A673 (cell line): ENCODE measurements around the gene SEC14L6. TPM values are rescaled to one million over a fixed set of nuclear protein-coding genes. Genes with fewer than 3 reads are reported as not detected.

Source experiments
- BruUV-seq: library from RNA; stranded (reverse); fragments of 400-500 nt; replicated peaks from 2 replicates; lab custom pipeline; 2021; lab: Mats Ljungman, UMichigan
- CTCF ChIA-PET: fragments of 300-600 bp; sonication (Branson Sonifier 250); formaldehyde crosslinking; loops from one replicate; lab custom pipeline; 2022; ENCODE audit warnings: antibody characterized with exemption; lab: Charles Lee
- POLR2A ChIA-PET: fragments of 300-600 bp; sonication (Branson Sonifier 250); formaldehyde crosslinking; loops from one replicate; lab custom pipeline; 2022; ENCODE audit warnings: antibody characterized with exemption; ENCODE audit not compliant: low non-redundant PET; lab: Charles Lee
- DNase-seq: peaks from one replicate; pipeline ENCODE4 v3.0.0-alpha.2; 2015; ENCODE audit warnings: low spot score
- H3K27ac ChIP-seq: fragments of 200-600 bp; sonication (generic); 2 replicates; pipeline ENCODE4 v1.5.1; 2016; ENCODE audit warnings: mixed run types, low read depth, mild to moderate bottlenecking, mixed read lengths, antibody characterized with exemption, low read length; ENCODE audit not compliant: poor library complexity, severe bottlenecking
- H3K27me3 ChIP-seq: fragments of 200-600 bp; sonication (generic); replicated peaks from 2 replicates; pipeline ENCODE4 v1.6.1; 2017; ENCODE audit warnings: mixed run types, low read depth, mild to moderate bottlenecking, mixed read lengths, antibody characterized with exemption, low read length; ENCODE audit not compliant: insufficient read depth, poor library complexity
- H3K36me3 ChIP-seq: fragments of 200-600 bp; sonication (generic); 2 replicates; pipeline ENCODE4 v1.6.1; 2016; ENCODE audit warnings: mixed run types, mild to moderate bottlenecking, mixed read lengths, antibody characterized with exemption, low read length; ENCODE audit not compliant: insufficient read depth, poor library complexity, severe bottlenecking
- H3K4me1 ChIP-seq: fragments of 200-600 bp; sonication (generic); 2 replicates; pipeline ENCODE4 v1.6.1; 2017; ENCODE audit warnings: mixed run types, mild to moderate bottlenecking, mixed read lengths, antibody characterized with exemption, low read length; ENCODE audit not compliant: insufficient read depth, poor library complexity, severe bottlenecking
- H3K4me3 ChIP-seq: fragments of 200-600 bp; sonication (generic); 2 replicates; pipeline ENCODE4 v1.5.1; 2016; ENCODE audit warnings: low read depth, mixed run types, mild to moderate bottlenecking, mixed read lengths, low read length; ENCODE audit not compliant: poor library complexity, severe bottlenecking
- H3K9me3 ChIP-seq: fragments of 200-600 bp; sonication (generic); 2 replicates; pipeline ENCODE4 v1.6.1; 2016; ENCODE audit warnings: mixed run types, low read depth, mild to moderate bottlenecking, mixed read lengths, antibody characterized with exemption, low read length; ENCODE audit not compliant: poor library complexity, severe bottlenecking
- EZH2 ChIP-seq: fragments of 200-600 bp; sonication (generic); IDR thresholded peaks from 2 replicates; pipeline ENCODE4 v1.6.1; 2017; ENCODE audit warnings: borderline replicate concordance, low read depth, mild to moderate bottlenecking, mixed read lengths, antibody characterized with exemption, low read length; ENCODE audit not compliant: poor library complexity, severe bottlenecking
- intact Hi-C: fragments of 100-400 bp; cut with micrococcal nuclease; formaldehyde crosslinking; loops from one replicate; pipeline ENCODE4 v1.10.0; 2022; ENCODE audit not compliant: unreplicated experiment
- total RNA-seq: library from RNA; stranded (reverse); gene quantifications from 2 replicates; pipeline ENCODE4 v1.2.3, GENCODE V29; 2021
- TF ChIP-seq, protein P1 (sequence below): fragments of 300-800, 200-600 bp; sonication (generic); conservative IDR thresholded peaks from 2 replicates; pipeline ENCODE4 v1.5.1; 2017; ENCODE audit warnings: low read depth, mild to moderate bottlenecking, antibody characterized with exemption, low read length, moderate library complexity, mixed read lengths

SEC14L6 gene
- total RNA-seq, 1 experiment from 2014 or later, result not detected

DNA sequence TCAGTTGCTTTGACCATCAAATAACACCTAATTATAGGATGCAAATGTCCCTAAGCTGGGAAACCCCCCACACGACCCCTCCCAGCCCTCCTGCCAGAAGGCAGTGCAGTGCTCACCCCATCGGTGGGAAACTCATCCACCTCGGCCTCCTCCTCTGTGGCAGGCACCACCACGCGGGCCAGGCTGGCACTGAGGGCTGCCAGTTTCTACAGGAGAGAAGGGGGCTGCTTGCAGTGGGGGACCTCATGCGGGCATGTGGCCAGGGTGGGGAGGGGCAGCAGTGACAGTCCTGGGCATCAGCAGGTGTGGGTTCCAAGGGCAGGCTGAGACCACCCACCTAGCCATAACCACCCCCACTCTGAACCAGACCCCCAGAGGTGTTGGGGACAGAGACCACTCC, 34.4 kb upstream of the SEC14L6 start:
- no peaks in the 10 kb centered on the region for H3K27me3 ChIP-seq
- intact Hi-C loops, result no loop called here
- no TSS peak for BruUV-seq
- H3K4me3 ChIP-seq, result no peak overlapping the region
- POLR2A ChIA-PET, result no interaction called here
- no peak for DNase-seq
- CTCF ChIA-PET, result no interaction called here
- H3K27ac ChIP-seq, result no peak overlapping the region
- no peaks in the 10 kb centered on the region for H3K9me3 ChIP-seq
- no peaks in the 10 kb centered on the region for H3K4me1 ChIP-seq
- TF ChIP-seq, protein P1, sequence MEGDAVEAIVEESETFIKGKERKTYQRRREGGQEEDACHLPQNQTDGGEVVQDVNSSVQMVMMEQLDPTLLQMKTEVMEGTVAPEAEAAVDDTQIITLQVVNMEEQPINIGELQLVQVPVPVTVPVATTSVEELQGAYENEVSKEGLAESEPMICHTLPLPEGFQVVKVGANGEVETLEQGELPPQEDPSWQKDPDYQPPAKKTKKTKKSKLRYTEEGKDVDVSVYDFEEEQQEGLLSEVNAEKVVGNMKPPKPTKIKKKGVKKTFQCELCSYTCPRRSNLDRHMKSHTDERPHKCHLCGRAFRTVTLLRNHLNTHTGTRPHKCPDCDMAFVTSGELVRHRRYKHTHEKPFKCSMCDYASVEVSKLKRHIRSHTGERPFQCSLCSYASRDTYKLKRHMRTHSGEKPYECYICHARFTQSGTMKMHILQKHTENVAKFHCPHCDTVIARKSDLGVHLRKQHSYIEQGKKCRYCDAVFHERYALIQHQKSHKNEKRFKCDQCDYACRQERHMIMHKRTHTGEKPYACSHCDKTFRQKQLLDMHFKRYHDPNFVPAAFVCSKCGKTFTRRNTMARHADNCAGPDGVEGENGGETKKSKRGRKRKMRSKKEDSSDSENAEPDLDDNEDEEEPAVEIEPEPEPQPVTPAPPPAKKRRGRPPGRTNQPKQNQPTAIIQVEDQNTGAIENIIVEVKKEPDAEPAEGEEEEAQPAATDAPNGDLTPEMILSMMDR, result no peak
- TF ChIP-seq EZH2, result no peak
- peaks cover 96% of the 10 kb centered on the region for H3K36me3 ChIP-seq

DNA sequence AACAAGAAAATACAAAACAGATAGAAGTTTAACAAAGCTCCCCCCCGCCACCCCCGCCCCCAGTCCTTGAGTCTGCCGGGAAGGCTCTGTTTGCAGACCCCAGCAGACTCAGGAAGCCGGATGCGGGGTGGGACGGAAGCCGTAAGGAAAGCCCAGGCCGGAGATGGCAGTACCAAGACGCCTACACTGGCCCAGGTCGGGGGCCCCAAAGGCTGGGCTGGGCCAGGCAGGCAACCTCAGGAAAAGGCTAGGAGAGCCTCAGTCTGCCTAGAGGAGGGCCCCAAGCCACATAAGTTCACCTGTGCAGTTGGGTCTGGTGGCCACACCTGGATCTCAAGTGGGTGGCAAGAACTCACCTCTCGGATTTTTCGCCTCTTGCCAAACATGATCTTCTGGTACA, 31.9 kb upstream of the SEC14L6 start:
- BruUV-seq, result no TSS peak
- TF ChIP-seq EZH2, result no peak
- TF ChIP-seq, protein P1, result no peak
- no peaks in the 10 kb centered on the region for H3K9me3 ChIP-seq
- DNase-seq, result no peak
- ChIA-PET CTCF (interaction anchor here (0.6 kb wide), 1 partner anchor 38 kb away, joined by 5 read pairs; no protein-coding TSS in a partner anchor), POLR2A (no interaction called here)
- intact Hi-C loops, result no loop called here
- no peak overlapping the region for H3K4me3 ChIP-seq
- no peaks in the 10 kb centered on the region for H3K27me3 ChIP-seq
- H3K27ac ChIP-seq, result no peak overlapping the region
- peaks cover 73% of the 10 kb centered on the region for H3K36me3 ChIP-seq
- H3K4me1 ChIP-seq, result no peaks in the 10 kb centered on the region

DNA sequence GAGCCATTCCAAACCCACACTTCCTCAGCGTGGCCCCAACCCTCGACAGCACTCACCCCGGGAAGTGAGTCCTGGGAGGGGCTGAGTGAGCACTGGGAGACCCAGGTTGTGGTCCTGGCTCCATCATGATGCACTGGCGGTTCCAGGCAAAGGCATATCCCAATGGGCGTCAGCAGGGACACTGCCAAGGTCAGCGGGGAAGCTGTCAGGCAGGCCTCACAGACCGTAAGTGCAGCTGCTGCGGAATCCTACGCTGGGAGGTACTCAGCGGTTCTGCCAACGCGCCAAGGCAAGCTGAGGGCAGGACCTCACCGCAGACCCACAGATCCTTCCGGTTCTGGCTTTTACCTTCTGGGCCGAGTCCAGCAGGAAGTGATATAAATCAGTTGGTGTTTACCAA, 29.3 kb upstream of the SEC14L6 start:
- TF ChIP-seq, protein P1, result no peak
- TF ChIP-seq EZH2, result no peak
- Histone ChIP-seq H3K36me3 (peaks cover 47% of the 10 kb centered on the region), H3K27me3 (no peaks in the 10 kb centered on the region), H3K4me1 (no peaks in the 10 kb centered on the region), H3K27ac (no peak overlapping the region), H3K4me3 (no peak overlapping the region), H3K9me3 (no peaks in the 10 kb centered on the region)
- DNase-seq, result no peak
- POLR2A ChIA-PET, result no interaction called here
- intact Hi-C loops, result no loop called here
- no TSS peak for BruUV-seq
- CTCF ChIA-PET, result no interaction called here
